GM20000 (cell line): Measurements from ENCODE around the gene DAGLA.
A peak's percentile ranks its signal among the peaks of the same experiment; 100 is the strongest.

Experiments
- DNase-seq: peaks from one replicate; pipeline ENCODE4 v3.0.0; 2012; ENCODE audit warnings: low spot score
- TF ChIP-seq, protein P1 (sequence below): IDR thresholded peaks from 2 replicates; pipeline ENCODE4 v1.5.1; 2012; ENCODE audit warnings: mild to moderate bottlenecking, control low read depth; ENCODE audit errors: extremely low read depth, missing control alignments

The DAGLA gene

GRCh38 chr11:61756452-61757212 lies 76.4 kb downstream of the DAGLA start:
- TF ChIP-seq, protein P1, sequence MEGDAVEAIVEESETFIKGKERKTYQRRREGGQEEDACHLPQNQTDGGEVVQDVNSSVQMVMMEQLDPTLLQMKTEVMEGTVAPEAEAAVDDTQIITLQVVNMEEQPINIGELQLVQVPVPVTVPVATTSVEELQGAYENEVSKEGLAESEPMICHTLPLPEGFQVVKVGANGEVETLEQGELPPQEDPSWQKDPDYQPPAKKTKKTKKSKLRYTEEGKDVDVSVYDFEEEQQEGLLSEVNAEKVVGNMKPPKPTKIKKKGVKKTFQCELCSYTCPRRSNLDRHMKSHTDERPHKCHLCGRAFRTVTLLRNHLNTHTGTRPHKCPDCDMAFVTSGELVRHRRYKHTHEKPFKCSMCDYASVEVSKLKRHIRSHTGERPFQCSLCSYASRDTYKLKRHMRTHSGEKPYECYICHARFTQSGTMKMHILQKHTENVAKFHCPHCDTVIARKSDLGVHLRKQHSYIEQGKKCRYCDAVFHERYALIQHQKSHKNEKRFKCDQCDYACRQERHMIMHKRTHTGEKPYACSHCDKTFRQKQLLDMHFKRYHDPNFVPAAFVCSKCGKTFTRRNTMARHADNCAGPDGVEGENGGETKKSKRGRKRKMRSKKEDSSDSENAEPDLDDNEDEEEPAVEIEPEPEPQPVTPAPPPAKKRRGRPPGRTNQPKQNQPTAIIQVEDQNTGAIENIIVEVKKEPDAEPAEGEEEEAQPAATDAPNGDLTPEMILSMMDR = no peak
- DNase-seq = peak; percentile 91

- no peak for DNase-seq
- TF ChIP-seq, protein P1 = no peak
Measured at GRCh38 chr11:61757213-61757862, 77.1 kb downstream of the DAGLA start.

DNA sequence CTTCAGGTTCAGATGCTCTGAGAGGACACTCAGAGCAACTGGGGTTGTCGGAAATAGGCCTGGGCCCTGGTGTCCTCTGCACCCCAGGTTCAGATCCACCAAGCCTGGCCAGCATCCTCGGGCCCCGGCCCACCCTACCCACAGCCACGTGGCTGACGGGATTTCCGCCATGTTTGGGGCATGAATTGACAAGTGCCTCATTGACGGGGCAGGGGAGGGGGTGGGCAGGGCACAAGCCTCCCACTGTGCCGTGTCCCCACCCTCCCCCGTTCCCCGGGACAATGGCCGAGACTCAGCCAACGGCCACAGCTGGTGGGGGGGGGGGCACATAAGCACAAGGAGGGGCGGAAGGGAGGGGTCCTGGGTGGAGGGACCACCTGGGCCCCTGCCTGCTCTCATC lies 80.8 kb downstream of the DAGLA start:
- TF ChIP-seq, protein P1 = no peak
- DNase-seq = no peak

DNA sequence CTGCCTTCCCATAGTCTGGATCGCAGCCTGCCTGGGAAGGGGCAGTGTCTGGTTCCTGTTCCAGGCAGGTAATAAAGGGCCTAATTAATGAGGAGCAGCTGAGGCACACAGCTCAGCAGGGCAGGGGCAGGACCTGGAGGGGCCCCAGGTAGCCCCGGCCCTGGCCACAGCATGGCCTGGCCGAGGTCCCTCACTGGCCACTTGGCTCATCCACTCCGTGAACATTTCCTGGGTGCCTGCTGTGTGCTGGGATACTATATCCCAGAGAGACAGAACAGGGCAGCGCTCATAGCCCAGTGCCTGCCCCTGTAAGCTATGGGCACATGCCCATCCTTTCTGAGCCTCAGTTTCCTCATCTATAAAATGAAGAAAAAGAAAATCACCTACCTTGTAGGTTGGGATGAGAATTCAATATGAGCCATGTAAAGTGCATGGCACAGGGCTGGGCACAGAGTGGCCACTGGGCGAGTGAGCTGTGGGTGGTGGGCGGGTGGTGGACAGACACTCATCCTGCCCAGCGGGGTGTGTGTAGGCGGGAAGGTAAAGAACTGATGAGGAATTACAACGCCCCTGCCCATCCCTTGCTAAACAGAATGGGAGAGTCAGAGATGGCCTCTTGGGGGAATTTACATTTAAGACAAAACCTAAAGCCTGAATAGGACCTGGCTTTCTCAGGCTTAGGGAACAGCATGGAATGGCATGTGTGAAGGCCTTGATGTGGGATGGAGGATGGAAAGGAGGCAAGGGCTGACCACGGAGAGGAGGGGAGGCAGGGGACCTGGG lies 81.4 kb downstream of the DAGLA start:
- TF ChIP-seq, protein P1 = no peak
- no peak for DNase-seq

DNA sequence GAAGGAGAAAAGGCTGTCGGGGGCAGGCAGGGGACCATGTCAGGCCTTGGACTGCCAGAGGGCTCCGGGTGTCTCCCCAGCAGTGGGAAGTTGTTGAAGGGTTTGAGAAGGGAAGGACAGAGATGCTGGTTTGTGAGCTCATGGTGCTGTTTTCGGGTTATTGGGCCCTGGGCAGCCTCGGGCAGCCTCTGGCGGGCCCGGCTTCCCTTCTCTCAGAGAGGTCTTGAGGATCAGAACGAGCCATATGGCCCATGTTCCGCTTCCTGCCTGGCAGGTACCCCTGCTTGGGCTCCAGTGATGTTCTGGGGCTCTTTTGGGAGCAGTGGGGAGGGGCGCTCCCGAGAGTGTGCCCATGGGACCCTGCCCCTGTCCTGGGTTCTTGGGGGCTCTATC lies 82.0 kb downstream of the DAGLA start:
- DNase-seq = no peak
- TF ChIP-seq, protein P1 = no peak

DNA sequence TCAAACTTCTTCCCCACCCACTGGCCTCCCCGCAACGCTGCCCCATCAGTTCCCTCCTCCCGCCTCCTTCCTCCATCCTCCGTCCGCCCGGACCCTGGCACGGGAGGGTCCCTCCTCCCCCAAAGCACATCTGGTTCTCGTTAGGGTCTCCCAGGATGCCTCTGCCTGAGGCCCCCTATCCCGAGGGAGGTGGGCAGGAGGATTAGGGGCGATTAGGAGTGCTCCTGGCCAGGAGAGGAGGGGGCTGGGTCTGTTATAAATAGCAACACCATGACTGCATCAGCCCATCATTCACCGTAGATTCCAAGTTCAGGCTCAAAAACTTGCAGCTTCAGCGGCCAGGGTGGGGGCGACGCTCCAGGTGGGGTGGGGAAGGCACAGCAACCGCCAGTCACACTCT lies 82.6 kb downstream of the DAGLA start:
- DNase-seq = no peak
- TF ChIP-seq, protein P1 = no peak
